Activated CD4-positive, alpha-beta memory T cell treated with anti-CD3 and anti-CD28 coated beads, Interleukin-2, amount 10 ng/mL, durations not matched to agents 7 days and 5 days (primary cell): ENCODE data around the gene FEV. TPM values are rescaled to one million over a fixed set of nuclear protein-coding genes. Genes with fewer than 3 reads are reported as not detected.

Source experiments
- CTCF ChIA-PET: fragments of 350-600 bp; sonication (Branson Sonifier 250); formaldehyde crosslinking; loops from one replicate; lab custom pipeline; 2021; ENCODE audit warnings: antibody characterized with exemption, inconsistent platforms; lab: Charles Lee
- POLR2A ChIA-PET: fragments of 350-600 bp; sonication (Branson Sonifier 250); formaldehyde crosslinking; loops from one replicate; lab custom pipeline; 2021; ENCODE audit warnings: antibody characterized with exemption; lab: Charles Lee
- DNase-seq: peaks from one replicate; pipeline ENCODE4 v3.0.0-alpha.2; 2020
- H3K27ac Mint-ChIP-seq: one replicate; pipeline ENCODE4 v1.8.0; 2021; ENCODE audit warnings: mild to moderate bottlenecking, mixed read lengths
- H3K27me3 Mint-ChIP-seq: one replicate; pipeline ENCODE4 v1.8.0; 2021; ENCODE audit warnings: mixed read lengths
- H3K36me3 Mint-ChIP-seq: one replicate; pipeline ENCODE4 v1.8.0; 2021; ENCODE audit warnings: low read depth, mixed read lengths
- H3K4me1 Mint-ChIP-seq: one replicate; pipeline ENCODE4 v1.8.0; 2021; ENCODE audit warnings: mixed read lengths
- H3K4me3 Mint-ChIP-seq: one replicate; pipeline ENCODE4 v1.8.0; 2021; ENCODE audit warnings: mild to moderate bottlenecking, mixed read lengths
- H3K9me3 Mint-ChIP-seq: one replicate; pipeline ENCODE4 v1.8.0; 2021; ENCODE audit warnings: mixed read lengths
- total RNA-seq, 2 experiments: library from RNA; stranded (reverse); gene quantifications; one replicate each; pipeline ENCODE4 v1.2.3, GENCODE V29; 2021

Gene FEV
- not detected for total RNA-seq

DNA sequence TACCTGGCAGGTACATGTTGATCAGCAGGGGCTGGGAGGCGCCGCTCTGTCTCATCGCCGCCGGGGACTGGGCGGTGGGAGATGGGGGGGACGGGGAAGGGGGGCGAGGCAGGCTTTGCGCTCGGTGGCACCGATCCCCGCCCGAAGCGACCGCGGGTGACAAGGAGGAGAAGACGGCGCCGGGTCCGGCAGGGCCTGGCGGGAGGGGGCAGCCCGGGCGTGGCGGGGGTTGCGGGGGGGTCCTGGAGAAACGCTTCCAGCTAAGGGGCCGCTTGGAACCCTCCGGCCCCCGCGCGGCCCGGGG lies at the start of gene FEV:
TSS of gene FEV (minus strand) at position 164 of the 304 bp plus-strand sequence. CDS start at position 55, 109 bp downstream.
- CTCF ChIA-PET: interaction anchor here (2.4 kb wide), 1 partner anchor 11 kb away, joined by 8 read pairs; no protein-coding TSS in a partner anchor
- H3K9me3 Mint-ChIP-seq: no peaks in the 10 kb centered on the region
- peaks cover 80% of the 10 kb centered on the region for H3K27me3 Mint-ChIP-seq
- POLR2A ChIA-PET: no interaction called here
- H3K27ac Mint-ChIP-seq: no peak within 1 kb of the TSS
- no peak for DNase-seq
- H3K4me1 Mint-ChIP-seq: peaks cover 15% of the 10 kb centered on the region
- H3K4me3 Mint-ChIP-seq: no peak within 1 kb of the TSS
- H3K36me3 Mint-ChIP-seq: peaks cover 4% of the 10 kb centered on the region

DNA sequence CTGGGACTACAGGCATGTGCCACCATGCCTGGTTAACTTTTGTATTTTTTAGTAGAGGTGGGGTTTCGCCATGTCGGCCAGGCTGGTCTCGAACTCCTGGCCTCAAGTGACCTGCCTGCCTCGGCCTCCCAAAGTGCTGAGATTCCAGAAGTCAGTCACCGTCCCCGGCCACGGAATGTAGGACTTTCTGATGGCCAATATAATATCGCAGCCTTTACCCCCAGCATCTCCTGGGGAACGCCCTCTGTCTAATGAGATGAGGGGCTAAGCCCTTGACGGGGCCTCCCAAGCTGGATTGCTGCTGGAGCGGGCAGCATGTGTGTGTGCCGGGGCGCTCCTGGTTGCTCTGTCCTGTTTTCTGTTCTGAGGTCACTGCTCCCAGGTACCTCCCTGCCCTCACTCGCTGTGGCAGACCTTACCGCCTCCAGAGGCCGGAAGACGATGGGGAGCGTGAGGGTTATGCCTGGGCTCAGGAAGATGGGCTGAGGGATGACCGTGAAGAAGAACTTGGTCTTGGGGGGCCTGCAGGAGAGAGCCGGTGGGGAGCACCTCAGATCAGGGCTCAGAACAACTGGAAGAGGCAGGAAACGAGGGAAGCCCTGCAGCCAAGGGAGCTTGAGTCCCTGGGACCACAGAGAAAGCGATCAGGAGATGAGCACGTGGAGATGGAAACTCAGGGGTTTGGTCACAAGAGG lies 47.2 kb upstream of the FEV start:
- Mint-ChIP-seq H3K4me1 (no peaks in the 10 kb centered on the region), H3K27me3 (peaks cover 33% of the 10 kb centered on the region), H3K4me3 (no peak overlapping the region), H3K36me3 (no peaks in the 10 kb centered on the region), H3K27ac (no peak overlapping the region), H3K9me3 (no peaks in the 10 kb centered on the region)
- ChIA-PET POLR2A (no interaction called here), CTCF (interaction anchor here (4.6 kb wide), 1 partner anchor 123 kb away, joined by 76 read pairs; no protein-coding TSS in a partner anchor)
- no peak for DNase-seq

DNA sequence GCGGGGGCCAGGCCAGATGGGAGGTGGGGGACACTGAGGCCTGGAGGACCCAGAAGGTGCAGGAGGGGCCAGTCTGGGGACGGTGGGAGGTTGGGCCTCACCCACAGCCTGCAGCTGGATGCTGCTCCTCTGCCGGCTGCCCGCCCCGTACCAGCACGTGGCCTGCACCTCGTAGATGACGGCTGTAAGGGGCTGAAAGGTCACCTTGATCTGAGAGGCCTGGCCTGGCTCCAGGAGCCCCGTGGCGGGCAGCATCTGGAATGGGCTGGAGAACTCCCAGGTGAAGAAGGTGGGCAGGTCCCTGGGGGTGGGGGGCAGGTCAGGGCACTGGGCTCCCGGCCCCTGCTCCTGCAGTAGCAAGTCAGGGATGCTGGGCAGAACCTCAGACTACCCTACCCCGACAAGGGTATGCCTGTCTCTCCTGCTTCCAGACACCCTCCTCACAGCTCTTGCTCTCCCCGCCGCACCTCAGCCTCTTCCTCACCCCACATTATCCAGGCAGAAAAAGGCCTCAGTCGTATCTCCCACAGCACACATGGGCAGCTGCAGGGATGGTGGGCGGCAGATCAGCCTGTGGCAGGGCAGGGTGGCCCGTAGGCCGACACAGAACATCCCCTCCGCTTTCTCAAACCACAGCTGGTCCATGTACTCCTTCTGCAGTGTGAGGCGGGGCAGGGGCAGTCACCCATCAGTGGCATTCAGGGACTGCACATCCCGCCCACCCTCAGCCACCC lies 46.2 kb upstream of the FEV start:
- Mint-ChIP-seq H3K27ac (no peak overlapping the region), H3K36me3 (no peaks in the 10 kb centered on the region), H3K4me3 (no peak overlapping the region), H3K27me3 (peaks cover 33% of the 10 kb centered on the region), H3K4me1 (no peaks in the 10 kb centered on the region), H3K9me3 (no peaks in the 10 kb centered on the region)
- ChIA-PET CTCF (interaction anchor here (1.4 to 4.6 kb wide), 4 partner anchors 10 to 124 kb away, joined by 3 to 76 read pairs (median 20); partner anchors contain the start of gene CFAP65), POLR2A (no interaction called here)
- DNase-seq: no peak

DNA sequence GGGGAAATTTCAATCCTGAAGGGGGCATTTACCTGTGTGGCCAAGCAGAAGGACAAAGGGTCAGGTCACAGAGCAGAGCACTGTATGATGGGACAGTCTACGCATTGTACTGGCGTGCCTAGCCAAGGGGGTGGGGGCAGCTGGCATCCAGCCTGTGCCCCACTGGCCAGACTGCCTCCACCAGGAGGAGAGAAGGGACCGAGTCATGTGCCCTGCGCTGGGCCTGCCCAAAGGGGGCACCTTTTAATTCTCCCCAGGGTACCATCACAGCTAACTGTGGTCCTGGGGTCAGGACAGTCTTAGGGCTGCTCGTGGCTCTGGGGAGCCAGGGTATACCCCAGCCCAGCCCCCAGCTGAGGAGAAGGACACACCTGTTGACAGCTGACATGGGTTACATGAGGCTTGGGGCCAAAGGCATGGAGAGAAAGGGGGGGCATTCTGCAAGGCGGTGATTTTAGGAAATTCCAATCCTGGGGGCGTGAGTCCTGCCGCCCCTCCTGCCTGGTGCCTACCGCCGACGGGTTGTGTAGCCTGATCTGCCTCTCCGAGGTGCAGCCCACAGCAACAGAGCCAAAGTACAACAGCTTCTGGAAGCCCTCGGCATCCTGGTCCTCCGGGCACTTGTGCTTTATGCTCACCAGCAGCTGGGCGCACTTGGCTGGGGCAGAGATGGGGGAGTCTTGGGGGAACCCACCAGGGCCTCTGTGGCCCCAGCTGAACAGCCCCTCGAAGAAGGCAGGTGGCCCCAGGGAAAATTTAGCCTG lies 45.4 kb upstream of the FEV start:
- CTCF ChIA-PET: interaction anchor here (0.6 to 4.6 kb wide), 36 partner anchors 10 to 358 kb away, joined by 3 to 76 read pairs (median 4); partner anchors contain the start of genes CFAP65 and DNPEP
- POLR2A ChIA-PET: interaction anchor here (0.5 to 1.3 kb wide), 2 partner anchors 10 to 150 kb away, joined by 3 read pairs; no protein-coding TSS in a partner anchor
- Mint-ChIP-seq H3K4me1 (no peaks in the 10 kb centered on the region), H3K27ac (no peak overlapping the region), H3K36me3 (no peaks in the 10 kb centered on the region), H3K9me3 (no peaks in the 10 kb centered on the region), H3K4me3 (no peak overlapping the region), H3K27me3 (peaks cover 28% of the 10 kb centered on the region)
- no peak for DNase-seq

DNA sequence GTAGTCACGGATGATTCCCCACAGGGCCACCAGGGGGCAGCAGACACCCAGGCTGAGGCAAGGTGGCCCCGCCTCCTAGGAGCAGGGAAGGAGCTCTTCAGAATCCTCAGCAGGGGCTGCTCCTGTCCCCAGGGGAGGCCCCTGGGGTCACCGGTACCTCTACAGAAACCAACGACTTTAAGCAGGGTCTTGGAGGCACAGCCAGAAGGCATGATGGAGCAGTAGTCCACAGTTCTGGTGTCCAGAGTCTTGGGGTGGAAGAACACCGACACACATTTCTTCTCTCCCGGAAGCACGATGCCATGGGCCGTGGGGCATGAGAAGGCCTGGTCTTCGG lies 44.8 kb upstream of the FEV start:
- no peaks in the 10 kb centered on the region for H3K4me1 Mint-ChIP-seq

DNA sequence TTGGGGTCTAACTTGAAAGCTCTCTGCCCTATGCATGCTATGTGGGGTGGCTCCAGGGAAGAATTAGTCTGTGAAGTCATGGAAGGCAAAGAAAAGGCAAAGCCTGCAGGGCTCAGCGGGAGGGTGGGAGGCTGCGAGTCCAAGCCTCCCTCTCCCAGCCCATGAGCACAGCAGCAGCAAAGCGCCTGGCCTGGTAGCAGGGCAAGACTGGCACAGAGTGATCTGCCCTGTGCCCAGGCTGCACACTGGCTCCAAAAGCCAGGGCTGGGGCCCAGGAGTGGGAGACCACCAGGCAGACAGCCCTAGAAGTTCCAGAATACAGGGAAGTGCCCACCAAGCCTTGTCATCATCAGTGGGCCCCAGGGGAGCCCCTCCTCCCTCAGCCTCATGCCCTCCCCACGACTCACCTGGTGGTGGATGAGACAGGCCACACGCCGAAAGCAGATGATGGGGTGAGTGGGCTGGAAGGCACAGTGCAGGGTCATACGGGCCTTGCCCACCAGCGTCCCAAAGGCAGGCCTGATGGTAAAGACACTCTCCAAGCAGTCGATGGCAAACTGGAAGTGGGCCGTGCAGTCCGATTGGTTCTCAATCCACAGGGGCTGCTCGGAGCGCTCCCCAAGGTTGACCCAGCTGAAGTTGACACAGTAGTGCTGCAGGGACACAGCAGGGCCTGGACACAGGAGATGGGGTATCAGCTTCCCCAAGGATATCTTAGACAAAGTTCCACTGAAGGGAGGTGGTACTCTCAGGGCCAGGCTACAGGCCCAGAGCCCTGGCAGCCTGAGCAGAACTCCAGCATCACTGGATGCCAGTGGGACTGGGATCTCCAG lies 44.2 kb upstream of the FEV start:
- POLR2A ChIA-PET: interaction anchor here (1.3 kb wide), 1 partner anchor 9 kb away, joined by 3 read pairs; no protein-coding TSS in a partner anchor
- no peaks in the 10 kb centered on the region for H3K4me1 Mint-ChIP-seq

More for the DNA sequence above, 44.8 kb upstream of the FEV start:
- peaks cover 23% of the 10 kb centered on the region for H3K27me3 Mint-ChIP-seq
- no peak overlapping the region for H3K27ac Mint-ChIP-seq
- no peaks in the 10 kb centered on the region for H3K36me3 Mint-ChIP-seq
- peak; percentile 76 for DNase-seq
- no peak overlapping the region for H3K4me3 Mint-ChIP-seq
- H3K9me3 Mint-ChIP-seq: no peaks in the 10 kb centered on the region
- POLR2A ChIA-PET: interaction anchor here (0.5 to 1.3 kb wide), 2 partner anchors 9 to 151 kb away, joined by 3 read pairs; no protein-coding TSS in a partner anchor
- CTCF ChIA-PET: interaction anchor here (0.6 to 4.6 kb wide), 36 partner anchors 9 to 358 kb away, joined by 3 to 76 read pairs (median 4); partner anchors contain the start of genes CFAP65 and DNPEP

DNA sequence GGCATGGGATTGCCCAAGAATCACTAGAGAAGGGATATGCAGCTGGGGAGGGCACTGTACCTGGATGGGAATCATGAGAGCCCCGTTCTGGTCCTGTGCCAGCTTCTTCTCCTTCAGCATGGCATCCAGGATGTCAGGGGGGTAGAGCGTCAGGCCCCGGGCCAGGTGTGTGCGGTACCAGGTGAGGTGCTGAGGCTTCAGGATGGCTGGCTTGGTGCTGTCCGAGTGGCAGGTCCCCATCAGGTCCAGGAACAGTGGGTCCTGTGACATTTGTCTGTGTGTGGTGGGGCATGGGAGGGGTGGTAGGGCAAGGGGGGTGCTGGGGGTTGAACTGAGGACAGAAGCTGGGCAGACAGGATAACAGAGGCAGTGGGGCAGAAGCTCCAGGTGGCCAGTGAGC lies 43.2 kb upstream of the FEV start:
- POLR2A ChIA-PET: interaction anchor here (1.0 kb wide), 1 partner anchor 225 kb away, joined by 3 read pairs; the partner anchor contains the start of gene TUBA4B

More for the DNA sequence above, 44.2 kb upstream of the FEV start:
- no peak for DNase-seq
- Mint-ChIP-seq H3K36me3 (no peaks in the 10 kb centered on the region), H3K27ac (no peak overlapping the region), H3K4me3 (no peak overlapping the region), H3K9me3 (no peaks in the 10 kb centered on the region), H3K27me3 (peaks cover 17% of the 10 kb centered on the region)
- CTCF ChIA-PET: interaction anchor here (0.6 to 4.6 kb wide), 36 partner anchors 9 to 359 kb away, joined by 3 to 76 read pairs (median 4); partner anchors contain the start of genes CFAP65 and DNPEP

DNA sequence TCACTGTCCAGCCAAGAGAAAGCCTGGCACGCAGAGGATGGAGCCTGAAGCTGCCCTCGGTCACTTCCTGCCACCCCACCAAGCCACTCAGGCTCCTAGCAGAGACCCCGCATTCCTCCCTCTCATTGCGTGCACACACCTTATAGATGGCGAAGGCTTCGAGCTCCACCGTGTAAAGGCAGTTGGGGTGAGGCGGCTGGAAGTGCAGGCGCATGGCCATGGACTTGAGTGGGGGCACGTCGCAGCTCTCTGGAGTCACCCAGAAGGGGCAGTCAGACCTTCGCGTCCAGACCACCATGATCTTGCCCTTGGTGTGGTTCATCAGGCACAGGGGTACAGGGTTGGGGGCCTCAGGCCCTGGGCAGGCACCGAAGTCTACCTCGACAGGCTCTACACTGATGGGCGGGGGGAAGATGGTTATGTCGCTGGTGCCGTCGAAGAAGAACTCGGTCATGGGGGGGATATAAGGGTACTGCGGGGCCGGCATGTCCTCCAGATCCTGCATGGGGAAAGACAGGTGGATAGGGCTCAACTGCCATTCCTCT lies 42.6 kb upstream of the FEV start:
- POLR2A ChIA-PET: interaction anchor here (1.0 kb wide), 1 partner anchor 225 kb away, joined by 3 read pairs; the partner anchor contains the start of gene TUBA4B
- DNase-seq: no peak
- H3K36me3 Mint-ChIP-seq: no peaks in the 10 kb centered on the region
- no peak overlapping the region for H3K4me3 Mint-ChIP-seq
- H3K27ac Mint-ChIP-seq: no peak overlapping the region
- no peaks in the 10 kb centered on the region for H3K4me1 Mint-ChIP-seq
- no peaks in the 10 kb centered on the region for H3K9me3 Mint-ChIP-seq
- CTCF ChIA-PET: interaction anchor here (0.8 to 2.5 kb wide), 7 partner anchors 16 to 218 kb away, joined by 3 to 7 read pairs (median 3); partner anchors contain the start of genes GLB1L and STK16
- H3K27me3 Mint-ChIP-seq: peaks cover 7% of the 10 kb centered on the region

More for the DNA sequence above, 43.2 kb upstream of the FEV start:
- Mint-ChIP-seq H3K9me3 (no peaks in the 10 kb centered on the region), H3K4me3 (no peak overlapping the region), H3K36me3 (no peaks in the 10 kb centered on the region), H3K27ac (no peak overlapping the region), H3K27me3 (peaks cover 10% of the 10 kb centered on the region), H3K4me1 (no peaks in the 10 kb centered on the region)
- DNase-seq: no peak
- CTCF ChIA-PET: interaction anchor here (1.4 to 4.6 kb wide), 2 partner anchors 31 to 128 kb away, joined by 5 to 76 read pairs; no protein-coding TSS in a partner anchor

DNA sequence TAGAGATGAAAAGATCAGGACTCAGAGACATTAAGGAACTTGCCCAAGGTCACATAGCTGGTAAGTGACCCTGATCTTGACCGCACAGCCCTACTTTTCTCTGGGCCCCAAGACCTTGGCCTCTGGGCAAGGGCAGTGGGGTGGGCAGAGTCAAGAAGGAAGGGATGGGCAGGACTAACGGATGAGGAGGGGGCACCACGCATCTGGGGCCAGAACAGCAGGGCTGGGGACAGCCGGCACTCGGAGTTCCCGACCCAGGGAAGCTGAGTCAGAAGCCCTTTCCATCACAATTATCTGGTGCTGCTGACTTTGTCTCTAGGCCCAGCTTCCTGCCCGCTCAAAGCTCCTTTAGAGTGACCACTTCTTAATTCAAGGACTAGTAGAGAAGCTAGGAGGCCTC lies 42.0 kb upstream of the FEV start:
- peaks cover under 1% of the 10 kb centered on the region for H3K27me3 Mint-ChIP-seq
- H3K36me3 Mint-ChIP-seq: no peaks in the 10 kb centered on the region
- no peaks in the 10 kb centered on the region for H3K4me1 Mint-ChIP-seq
- H3K4me3 Mint-ChIP-seq: no peak overlapping the region
- ChIA-PET POLR2A (interaction anchor here (1.0 kb wide), 1 partner anchor 226 kb away, joined by 3 read pairs; the partner anchor contains the start of gene TUBA4B), CTCF (interaction anchor here (0.8 to 2.5 kb wide), 7 partner anchors 16 to 218 kb away, joined by 3 to 7 read pairs (median 3); partner anchors contain the start of genes GLB1L and STK16)
- H3K9me3 Mint-ChIP-seq: no peaks in the 10 kb centered on the region
- H3K27ac Mint-ChIP-seq: no peak overlapping the region
- DNase-seq: no peak

DNA sequence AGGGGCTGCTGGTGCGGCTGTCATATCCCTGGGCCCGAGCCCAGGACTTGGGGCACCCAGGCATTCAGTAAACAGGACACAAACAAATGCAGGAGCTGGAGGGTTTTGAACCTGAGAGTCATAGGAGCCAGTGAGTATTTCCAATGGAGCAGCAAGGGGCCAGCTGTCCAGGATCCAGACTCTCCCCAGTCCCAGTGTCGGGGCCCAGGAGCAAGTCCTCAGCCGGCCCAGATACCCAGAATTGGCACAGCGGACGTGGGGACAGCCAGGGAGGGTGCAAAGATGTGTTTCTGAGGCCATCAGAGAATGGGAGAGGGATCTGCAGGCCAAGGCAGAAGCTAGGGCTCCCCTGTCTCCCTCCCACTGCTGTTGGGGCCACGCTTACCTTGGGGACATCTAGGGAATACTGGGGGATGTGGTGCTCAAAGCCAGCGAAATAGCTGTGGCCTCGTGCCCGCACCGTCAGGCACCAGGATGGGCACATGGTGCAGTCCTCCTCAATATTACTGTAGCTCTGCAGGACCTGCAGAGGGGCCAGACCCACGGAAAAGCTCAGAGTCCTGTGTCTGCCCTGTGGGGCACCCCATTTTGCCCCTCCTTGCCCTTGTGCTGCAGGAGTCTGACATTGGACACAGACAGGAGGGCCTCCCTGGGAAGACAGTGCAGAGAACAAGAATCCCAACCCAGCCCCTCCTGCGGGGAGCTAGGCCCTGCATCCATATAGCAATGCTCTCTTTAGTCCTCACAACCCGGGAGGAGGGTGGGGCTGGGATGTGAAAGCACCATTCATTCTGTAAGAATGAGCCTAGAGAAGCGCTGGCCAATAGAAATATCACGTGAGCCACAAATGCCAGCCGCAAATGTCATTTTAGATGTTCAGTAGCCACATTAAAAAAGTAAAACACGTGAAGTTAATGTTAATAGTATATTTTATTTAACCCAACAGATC lies 40.9 kb upstream of the FEV start:
- Mint-ChIP-seq H3K4me3 (no peak overlapping the region), H3K4me1 (no peaks in the 10 kb centered on the region)
- POLR2A ChIA-PET: no interaction called here

More for the DNA sequence above, 40.9 kb upstream of the FEV start:
- no peaks in the 10 kb centered on the region for H3K27me3 Mint-ChIP-seq
- no peaks in the 10 kb centered on the region for H3K36me3 Mint-ChIP-seq
- no peak for DNase-seq
- CTCF ChIA-PET: interaction anchor here (1.2 to 2.5 kb wide), 3 partner anchors 31 to 129 kb away, joined by 3 to 7 read pairs (median 4); no protein-coding TSS in a partner anchor
- H3K27ac Mint-ChIP-seq: no peak overlapping the region
- H3K9me3 Mint-ChIP-seq: no peaks in the 10 kb centered on the region
